GM21528 (cell line): ENCODE results near the gene MBD3L5.
"Not testable (repeated sequence)": the region's sequence is repeated elsewhere in the genome, so short reads cannot be mapped to it uniquely, and the experiment has no call there.

Experiments
- ATAC-seq: cut with Tn5 transposase; IDR thresholded peaks from one replicate; pipeline ENCODE4 v1.9.1; 2021; ENCODE audit warnings: mild to moderate bottlenecking, moderate library complexity; ENCODE audit not compliant: unreplicated experiment, low FRiP score

The MBD3L5 gene

DNA sequence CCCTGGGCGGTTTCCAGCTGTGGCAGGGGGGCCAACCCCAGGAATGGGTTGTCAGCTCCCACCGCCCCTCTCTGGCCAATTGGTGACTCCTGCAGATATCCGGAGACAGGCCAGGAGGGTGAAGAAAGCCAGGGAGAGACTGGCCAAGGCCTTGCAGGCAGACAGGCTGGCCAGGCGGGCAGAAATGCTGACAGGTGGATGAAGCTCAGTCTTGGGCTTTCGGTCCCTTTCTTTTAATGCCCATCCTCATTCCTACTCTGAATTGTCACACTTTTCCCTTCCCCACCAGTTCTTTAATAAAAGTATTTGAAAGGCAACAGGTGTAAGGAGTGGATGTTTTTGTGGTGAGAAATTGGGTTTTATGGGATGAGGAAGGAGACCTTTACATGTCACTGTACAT, 21.0 kb downstream of the MBD3L5 start:
- ATAC-seq, result not testable (repeated sequence)

- ATAC-seq, result not testable (repeated sequence)
Measured at GRCh38 chr19:7052896-7053295, 22.5 kb downstream of the MBD3L5 start.

DNA sequence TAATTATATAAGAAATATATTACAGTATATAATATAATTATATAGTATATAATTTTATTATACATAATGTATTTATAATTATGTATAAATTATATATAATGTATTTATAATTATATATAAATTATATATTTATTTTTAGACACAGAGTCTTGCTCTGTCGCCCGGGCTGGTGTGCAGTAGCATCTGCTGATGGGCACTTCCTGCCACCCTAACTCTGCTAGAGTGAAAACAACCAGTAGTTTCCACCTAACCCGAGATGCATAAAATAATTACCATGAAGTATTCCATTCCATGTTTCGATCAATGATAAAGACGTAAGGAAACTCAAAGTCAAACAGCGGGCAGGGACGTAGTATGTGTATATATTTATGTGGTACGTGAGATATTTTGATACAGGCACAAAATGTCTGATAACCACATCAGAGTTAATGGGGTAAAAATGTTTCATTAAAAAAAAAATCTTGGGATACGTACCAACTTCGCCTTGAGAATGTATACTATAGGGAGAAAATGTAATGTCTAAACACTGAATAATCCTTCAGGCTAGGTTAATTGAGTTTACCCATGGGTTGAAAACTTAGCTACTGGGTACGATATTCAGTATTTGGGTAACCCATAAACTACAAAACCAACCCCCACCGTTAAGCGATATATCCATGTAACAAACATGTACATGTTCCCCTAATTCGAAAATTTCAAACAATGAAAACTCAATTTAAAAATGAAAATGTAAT, 24.4 kb downstream of the MBD3L5 start:
- ATAC-seq, result not testable (repeated sequence)

DNA sequence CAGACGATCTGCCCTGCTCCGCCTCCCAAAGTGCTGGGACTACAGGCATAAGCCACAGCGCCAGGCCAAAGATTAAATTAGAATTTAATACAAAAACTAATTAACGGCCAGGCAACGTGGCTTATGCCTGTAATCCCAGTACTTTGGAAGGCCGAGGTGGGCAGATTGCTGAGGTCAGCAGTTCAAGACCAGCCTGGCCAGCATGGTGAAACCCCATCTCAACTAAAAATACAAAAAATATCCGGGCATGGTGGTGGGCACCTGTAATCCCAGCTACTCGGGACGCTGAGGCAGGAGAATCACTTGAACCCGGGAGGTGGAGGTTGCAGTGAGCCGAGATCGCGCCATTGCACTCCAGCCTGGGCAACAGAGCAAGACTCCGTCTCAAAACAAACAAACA, 25.3 kb downstream of the MBD3L5 start:
- ATAC-seq, result not testable (repeated sequence)

DNA sequence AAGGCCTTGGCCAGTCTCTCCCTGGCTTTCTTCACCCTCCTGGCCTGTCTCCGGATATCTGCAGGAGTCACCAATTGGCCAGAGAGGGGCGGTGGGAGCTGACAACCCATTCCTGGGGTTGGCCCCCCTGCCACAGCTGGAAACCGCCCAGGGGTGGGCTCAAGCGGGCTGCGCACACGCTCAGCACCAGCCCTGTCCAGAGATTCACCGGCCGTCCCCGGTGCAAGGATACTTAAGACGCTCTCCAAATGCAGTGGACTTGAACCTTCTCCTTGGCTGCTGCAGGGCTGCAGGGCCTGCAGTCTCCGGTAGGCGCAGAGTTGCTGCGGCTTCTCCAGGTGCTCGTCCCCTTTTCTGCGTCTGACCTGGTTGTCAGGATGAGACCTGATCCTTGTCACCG, 26.0 kb downstream of the MBD3L5 start:
- ATAC-seq, result not testable (repeated sequence)

GRCh38 chr19:7058576-7058975, 28.2 kb downstream of the MBD3L5 start, which contains the start of gene MBD3L3:
Gene MBD3L3, minus strand, starts transcription at chr19:7058676. Its CDS starts 71 bp downstream, at chr19:7058605.
- not testable (repeated sequence) for ATAC-seq

- ATAC-seq, result not testable (repeated sequence)
Measured at GRCh38 chr19:7059977-7060376, 29.6 kb downstream of the MBD3L5 start.

DNA sequence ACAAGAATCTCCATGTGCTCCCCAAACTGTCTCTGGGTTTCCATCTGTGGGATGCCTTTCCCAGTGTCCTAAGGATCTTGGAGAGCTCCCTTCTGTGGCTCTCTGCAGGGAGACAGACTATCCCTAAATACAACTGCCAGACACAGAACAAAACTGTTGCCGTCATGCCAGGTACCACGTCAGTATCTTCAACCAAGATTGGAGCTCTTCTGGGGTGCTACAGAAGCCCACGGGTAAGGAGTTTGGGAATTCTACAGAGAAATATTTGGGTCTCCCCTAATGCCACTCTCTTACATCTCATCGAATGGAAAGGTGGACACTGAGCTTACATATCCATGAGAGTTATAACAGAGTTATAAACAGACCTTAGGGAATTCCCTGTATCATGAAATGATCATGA, 33.0 kb downstream of the MBD3L5 start:
- ATAC-seq, result no peak

- ATAC-seq, result no peak
Measured at GRCh38 chr19:7063764-7064418, 33.5 kb downstream of the MBD3L5 start.

- not testable (repeated sequence) for ATAC-seq
Measured at GRCh38 chr19:7067122-7067521, 36.7 kb downstream of the MBD3L5 start.

GRCh38 chr19:7067716-7068115, 37.3 kb downstream of the MBD3L5 start:
- no peak for ATAC-seq

DNA sequence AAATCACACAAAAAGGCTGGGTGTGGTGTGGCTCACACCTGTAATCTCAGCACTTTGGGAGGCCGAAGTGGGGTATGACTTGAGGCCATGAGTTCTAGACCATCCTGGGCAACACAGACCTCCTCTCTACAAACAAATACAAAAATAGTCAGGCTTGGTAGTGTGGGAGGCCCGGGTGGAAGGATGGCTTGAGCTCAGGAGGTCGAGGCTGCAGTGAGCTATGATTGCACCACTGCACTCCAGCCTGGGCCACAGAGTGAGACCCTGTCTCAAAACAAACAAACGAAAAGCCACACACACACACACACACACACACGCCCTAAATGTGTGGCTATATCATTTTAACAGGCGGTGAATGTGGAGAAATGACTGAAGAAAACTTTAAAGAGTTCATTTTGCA, 38.2 kb downstream of the MBD3L5 start:
- ATAC-seq, result no peak

GRCh38 chr19:7069042-7069903, 38.9 kb downstream of the MBD3L5 start, which contains the start of gene ZNF557:
Gene ZNF557, plus strand, starts transcription at chr19:7069703. Its CDS starts 5,372 bp downstream, at chr19:7075075.
- peak; percentile 93 for ATAC-seq

DNA sequence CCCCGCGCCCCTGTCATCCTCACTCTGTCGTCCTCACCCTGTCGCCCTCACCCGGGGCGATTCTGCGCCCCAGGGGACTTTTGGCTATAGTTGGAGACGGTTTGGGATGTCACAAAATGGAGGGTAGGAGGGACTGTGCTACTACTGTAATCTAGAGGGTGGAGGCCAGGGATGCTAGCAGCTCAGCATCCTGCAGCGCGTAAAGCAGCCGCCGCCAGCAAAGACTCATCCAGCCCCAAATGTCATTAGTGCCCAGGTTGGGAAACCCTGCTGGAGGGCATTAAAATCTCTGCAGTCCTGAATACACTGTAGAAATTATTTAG, 39.5 kb downstream of the MBD3L5 start:
- no peak for ATAC-seq

DNA sequence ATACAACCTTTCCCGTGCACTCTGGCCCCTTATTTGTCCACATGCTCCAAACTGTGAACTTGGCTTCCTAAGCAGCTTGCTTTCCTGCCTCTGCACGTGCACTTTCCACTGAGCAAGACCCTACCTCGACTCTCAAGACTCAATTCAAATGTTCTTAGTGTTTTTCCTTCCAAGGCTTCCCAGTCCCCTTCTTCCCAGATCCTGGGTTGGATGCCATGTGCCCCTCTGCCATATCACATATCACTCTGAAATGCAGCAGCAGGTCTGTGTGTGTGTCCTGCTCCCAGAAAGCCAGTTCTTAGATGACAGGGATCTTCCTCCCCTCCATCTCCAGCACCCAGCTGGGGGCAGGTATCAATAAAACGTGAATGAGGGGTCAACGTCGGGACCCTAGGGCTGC, 42.2 kb downstream of the MBD3L5 start:
- no peak for ATAC-seq

DNA sequence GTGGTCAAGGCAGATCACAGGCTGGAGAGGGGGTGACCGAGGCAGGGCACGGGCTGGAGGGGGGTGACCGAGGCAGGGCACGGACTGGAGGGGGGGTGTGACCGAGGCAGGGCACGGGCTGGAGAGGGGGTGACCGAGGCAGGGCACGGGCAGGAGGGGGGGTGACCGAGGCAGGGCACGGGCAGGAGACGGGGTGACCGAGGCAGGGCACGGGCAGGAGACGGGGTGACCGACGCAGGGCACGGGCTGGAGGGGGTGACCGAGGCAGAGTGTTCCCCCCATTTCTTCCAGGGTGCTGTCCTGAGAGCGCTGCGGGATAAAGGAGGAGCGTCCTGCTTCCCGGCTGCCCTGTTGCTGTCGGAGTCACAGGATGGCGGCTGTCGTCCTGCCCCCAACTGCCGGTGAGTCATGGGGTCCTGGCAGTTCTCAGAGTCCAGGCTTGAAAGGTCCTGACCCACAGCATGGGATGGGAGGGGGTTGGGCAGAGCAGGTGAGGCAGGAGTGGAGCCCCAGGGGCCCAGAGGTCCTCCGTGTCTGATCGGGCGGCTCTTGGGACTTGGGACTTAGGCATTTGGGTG, 44.4 kb downstream of the MBD3L5 start:
- ATAC-seq, result no peak

DNA sequence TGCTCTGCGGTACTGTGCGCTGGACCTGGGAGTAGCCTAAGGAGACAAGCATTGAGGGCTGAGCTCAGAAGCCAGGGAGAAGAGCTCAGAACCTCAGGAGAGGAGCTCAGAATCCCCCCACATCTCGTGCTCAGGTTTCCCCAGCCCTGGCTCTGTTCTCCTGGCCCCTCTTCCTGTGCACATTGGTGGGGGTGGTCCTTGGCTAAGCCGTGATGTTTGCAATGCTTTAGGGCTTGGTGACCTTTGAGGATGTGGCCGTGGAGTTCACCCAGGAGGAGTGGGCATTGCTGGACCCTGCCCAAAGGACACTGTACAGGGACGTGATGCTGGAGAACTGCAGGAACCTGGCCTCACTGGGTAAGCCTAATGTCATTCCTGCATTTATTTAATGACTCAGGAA, 45.8 kb downstream of the MBD3L5 start:
- ATAC-seq, result no peak

GRCh38 chr19:7078008-7078407, 47.6 kb downstream of the MBD3L5 start:
- no peak for ATAC-seq
